ENCODE results near the gene FGD6. TPM values are rescaled to one million over a fixed set of nuclear protein-coding genes. Genes with fewer than 3 reads are reported as not detected.

The FGD6 gene
- total RNA-seq, 1 experiment from 2014 or later = 18.2 TPM

DNA sequence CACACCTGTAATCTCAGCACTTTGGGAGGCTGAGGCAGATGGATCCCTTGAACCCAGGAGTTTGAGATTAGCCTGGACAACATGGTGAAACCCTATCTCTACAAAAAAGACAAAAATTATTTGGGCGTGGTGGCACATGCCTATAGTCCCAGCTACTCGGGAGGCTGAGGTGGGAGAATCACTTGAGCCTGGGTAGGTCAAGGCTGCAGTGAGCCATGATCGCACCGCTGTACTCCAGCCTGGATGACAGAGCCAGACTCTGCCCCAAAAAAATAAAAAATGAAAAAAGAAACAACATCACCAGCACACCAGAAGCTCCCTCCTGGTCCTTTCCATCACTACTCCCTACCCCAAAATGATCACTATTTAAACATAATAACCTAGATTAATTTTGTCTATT is 2.9 kb upstream of the FGD6 start:
- no TSS peak for BruUV-seq (replicated peaks)
- Histone ChIP-seq H2AFZ (ENCODE audit: low read depth, low read length, poor library complexity, severe bottlenecking) (no peak overlapping the region), H3K79me2 (ENCODE audit: insufficient read depth, low read length) (peaks cover 93% of the 10 kb centered on the region), H3K4me1 (ENCODE audit: control insufficient read depth in 1 of 2, insufficient read depth in 2 of 2, low read length in 2 of 2) (peaks cover 3 to 25% of the 10 kb centered on the region in 2 experiments; a peak in 2 of 4 replicates), H3K9me3 (ENCODE audit: control insufficient read depth in 1 of 2, insufficient read depth in 1 of 2, low read depth in 1 of 2, low read length in 2 of 2) (no peaks in the 10 kb centered on the region), H3K27me3 (ENCODE audit: insufficient read depth, low read length) (no peaks in the 10 kb centered on the region), H4K20me1 (ENCODE audit: insufficient read depth) (no peaks in the 10 kb centered on the region), H3K36me3 (ENCODE audit: control insufficient read depth in 1 of 2, insufficient read depth in 2 of 2, low read length in 2 of 2) (peaks cover 0 to 14% of the 10 kb centered on the region in 2 experiments; a peak in 1 of 4 replicates), H3K27ac (ENCODE audit: low read depth, low read length) (no peak overlapping the region), H3K4me3 (replicated peaks in 1 of 2; ENCODE audit: low read depth in 1 of 2, low read length in 2 of 2) (no peak overlapping the region), H3K4me2 (ENCODE audit: low read length) (peak overlapping the region; percentile 83; the same call in 1 of the 2 replicates), H3K9ac (ENCODE audit: low read length) (no peak overlapping the region), H3K9me2 (ENCODE audit: insufficient read depth) (no peaks in the 10 kb centered on the region)
- DNase-seq (ENCODE audit: low read depth, low spot score) (no peak), ATAC-seq (no peak)
- intact Hi-C loops (cut with micrococcal nuclease) = no loop called here
- RAD21 ChIA-PET (ENCODE audit: low non-redundant PET in 1 of 2, low total read pairs in 2 of 2, uncharacterized antibody in 2 of 2, unreplicated experiment in 2 of 2) = interaction anchor here in 1 of 2 experiments (1.3 kb wide), 1 partner anchor 103 kb away, joined by 3 read pairs; no protein-coding TSS in a partner anchor
- no peak for TF ChIP-seq CEBPB (IDR thresholded peaks at IDR 0.05; ENCODE audit: low read depth)
- TF ChIP-seq ELF1 (IDR thresholded peaks at IDR 0.05; ENCODE audit: borderline replicate concordance, low read depth) = no peak
- no peak for TF ChIP-seq SP1 (IDR thresholded peaks at IDR 0.05; ENCODE audit: low read depth)
- TF ChIP-seq, protein P1, sequence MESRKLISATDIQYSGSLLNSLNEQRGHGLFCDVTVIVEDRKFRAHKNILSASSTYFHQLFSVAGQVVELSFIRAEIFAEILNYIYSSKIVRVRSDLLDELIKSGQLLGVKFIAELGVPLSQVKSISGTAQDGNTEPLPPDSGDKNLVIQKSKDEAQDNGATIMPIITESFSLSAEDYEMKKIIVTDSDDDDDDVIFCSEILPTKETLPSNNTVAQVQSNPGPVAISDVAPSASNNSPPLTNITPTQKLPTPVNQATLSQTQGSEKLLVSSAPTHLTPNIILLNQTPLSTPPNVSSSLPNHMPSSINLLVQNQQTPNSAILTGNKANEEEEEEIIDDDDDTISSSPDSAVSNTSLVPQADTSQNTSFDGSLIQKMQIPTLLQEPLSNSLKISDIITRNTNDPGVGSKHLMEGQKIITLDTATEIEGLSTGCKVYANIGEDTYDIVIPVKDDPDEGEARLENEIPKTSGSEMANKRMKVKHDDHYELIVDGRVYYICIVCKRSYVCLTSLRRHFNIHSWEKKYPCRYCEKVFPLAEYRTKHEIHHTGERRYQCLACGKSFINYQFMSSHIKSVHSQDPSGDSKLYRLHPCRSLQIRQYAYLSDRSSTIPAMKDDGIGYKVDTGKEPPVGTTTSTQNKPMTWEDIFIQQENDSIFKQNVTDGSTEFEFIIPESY (IDR thresholded peaks at IDR 0.05; ENCODE audit: extremely low read depth, insufficient replicate concordance, low read length) = no peak
- TF ChIP-seq, protein P2, sequence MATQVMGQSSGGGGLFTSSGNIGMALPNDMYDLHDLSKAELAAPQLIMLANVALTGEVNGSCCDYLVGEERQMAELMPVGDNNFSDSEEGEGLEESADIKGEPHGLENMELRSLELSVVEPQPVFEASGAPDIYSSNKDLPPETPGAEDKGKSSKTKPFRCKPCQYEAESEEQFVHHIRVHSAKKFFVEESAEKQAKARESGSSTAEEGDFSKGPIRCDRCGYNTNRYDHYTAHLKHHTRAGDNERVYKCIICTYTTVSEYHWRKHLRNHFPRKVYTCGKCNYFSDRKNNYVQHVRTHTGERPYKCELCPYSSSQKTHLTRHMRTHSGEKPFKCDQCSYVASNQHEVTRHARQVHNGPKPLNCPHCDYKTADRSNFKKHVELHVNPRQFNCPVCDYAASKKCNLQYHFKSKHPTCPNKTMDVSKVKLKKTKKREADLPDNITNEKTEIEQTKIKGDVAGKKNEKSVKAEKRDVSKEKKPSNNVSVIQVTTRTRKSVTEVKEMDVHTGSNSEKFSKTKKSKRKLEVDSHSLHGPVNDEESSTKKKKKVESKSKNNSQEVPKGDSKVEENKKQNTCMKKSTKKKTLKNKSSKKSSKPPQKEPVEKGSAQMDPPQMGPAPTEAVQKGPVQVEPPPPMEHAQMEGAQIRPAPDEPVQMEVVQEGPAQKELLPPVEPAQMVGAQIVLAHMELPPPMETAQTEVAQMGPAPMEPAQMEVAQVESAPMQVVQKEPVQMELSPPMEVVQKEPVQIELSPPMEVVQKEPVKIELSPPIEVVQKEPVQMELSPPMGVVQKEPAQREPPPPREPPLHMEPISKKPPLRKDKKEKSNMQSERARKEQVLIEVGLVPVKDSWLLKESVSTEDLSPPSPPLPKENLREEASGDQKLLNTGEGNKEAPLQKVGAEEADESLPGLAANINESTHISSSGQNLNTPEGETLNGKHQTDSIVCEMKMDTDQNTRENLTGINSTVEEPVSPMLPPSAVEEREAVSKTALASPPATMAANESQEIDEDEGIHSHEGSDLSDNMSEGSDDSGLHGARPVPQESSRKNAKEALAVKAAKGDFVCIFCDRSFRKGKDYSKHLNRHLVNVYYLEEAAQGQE (IDR thresholded peaks at IDR 0.05; ENCODE audit: low read depth) = no peak
- TF ChIP-seq, protein P3, sequence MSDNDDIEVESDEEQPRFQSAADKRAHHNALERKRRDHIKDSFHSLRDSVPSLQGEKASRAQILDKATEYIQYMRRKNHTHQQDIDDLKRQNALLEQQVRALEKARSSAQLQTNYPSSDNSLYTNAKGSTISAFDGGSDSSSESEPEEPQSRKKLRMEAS (IDR thresholded peaks at IDR 0.05) = no peak
- no peak for TF ChIP-seq FOSL1 (IDR thresholded peaks at IDR 0.05; ENCODE audit: low read depth)
- TF ChIP-seq POLR2AphosphoS5 (IDR thresholded peaks at IDR 0.05; ENCODE audit: low read depth, low read length) = no peak
- TF ChIP-seq EGR1 (IDR thresholded peaks at IDR 0.05; ENCODE audit: low read depth) = no peak
- no peak for TF ChIP-seq ZFX (IDR thresholded peaks at IDR 0.05)
- no peak for TF ChIP-seq ZNF274 (IDR thresholded peaks at IDR 0.05; ENCODE audit: low read depth, low read length)
- TF ChIP-seq RAD21 (IDR thresholded peaks at IDR 0.05; ENCODE audit: low read depth) = no peak
- no peak for TF ChIP-seq TCF7L2 (IDR thresholded peaks at IDR 0.05; ENCODE audit: borderline replicate concordance, extremely low read depth, insufficient read depth, insufficient read length)
- TF ChIP-seq CBX3 (IDR thresholded peaks at IDR 0.05; ENCODE audit: low read depth) = no peak
- CTCF ChIA-PET = no interaction called here
- POLR2A ChIA-PET = no interaction called here
